Fibroblast of skin of left quadriceps (primary cell): ENCODE data around the gene PHF12.

Experiments
- DNase-seq, 2 experiments: peaks; one replicate each; pipeline ENCODE4 v3.0.0-alpha.2; 2013; ENCODE audit warnings: low read depth in 2 of 2

PHF12 gene

DNA sequence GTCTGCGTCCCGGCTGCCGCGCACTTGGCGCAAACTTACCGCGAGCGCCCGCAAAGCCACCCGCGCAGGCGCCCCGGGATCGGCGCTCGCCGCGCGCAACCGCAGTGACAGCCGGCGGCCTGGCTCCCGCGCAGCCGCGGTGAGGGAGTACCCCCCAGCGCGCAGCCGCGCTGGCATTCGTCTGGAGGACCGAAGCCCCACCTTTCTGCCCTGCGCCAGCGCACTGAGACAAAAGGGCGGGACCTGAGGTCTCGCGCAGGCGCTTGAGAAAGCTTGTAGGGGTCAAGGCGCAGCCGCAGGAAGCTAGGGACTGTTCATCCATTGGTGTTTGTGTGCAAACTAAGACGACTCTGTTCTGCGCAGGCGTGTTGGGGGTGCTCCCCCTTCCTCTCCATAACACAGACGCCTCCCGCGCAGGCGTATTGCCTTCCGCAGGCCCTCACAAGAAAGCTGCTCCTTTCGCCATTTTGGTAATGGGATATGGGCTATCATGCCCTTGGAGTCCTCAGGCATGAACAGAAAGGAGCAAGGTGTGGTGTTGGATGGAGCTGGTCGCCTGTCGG, at the start of gene PHF12:
Gene PHF12 (minus strand): TSS at position 91 of the 563 bp plus-strand sequence. CDS start 558 bp downstream, outside the sequence.
- DNase-seq, result peak; percentile 100

GRCh38 chr17:29000973-29001372, 49.7 kb upstream of the PHF12 start:
- no peak for DNase-seq

- DNase-seq, result no peak
Observed at GRCh38 chr17:28999206-28999605, 47.9 kb upstream of the PHF12 start.

GRCh38 chr17:28997806-28998205, 46.5 kb upstream of the PHF12 start:
- DNase-seq, result no peak

DNA sequence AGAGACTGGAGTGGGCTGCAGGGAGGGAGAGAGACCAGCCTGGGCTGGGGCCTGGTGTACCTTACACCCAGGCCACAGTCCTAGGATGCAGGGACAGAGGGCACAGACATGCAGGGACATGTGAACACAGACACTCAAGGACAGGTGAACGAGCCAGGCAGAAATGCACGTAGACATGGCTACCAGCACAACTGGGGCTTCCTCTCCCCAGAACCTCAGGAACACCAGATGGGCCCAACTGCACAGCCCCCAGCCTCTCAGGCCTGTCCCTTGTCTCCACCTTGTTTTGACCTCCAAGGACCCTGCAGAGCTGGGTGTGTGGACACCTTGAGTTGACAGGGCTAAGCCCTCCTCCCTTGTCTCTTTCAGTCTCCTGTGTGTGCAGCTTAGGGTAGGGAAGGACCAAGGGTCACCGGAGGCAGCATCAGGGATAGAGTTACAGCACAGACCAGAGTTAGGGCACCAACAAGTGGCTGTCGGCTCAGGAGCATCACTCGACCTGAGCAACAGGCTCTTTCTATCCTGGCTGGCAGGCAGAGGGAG, 45.3 kb upstream of the PHF12 start:
- no peak for DNase-seq

GRCh38 chr17:28993645-28994426, 42.5 kb upstream of the PHF12 start:
- no peak for DNase-seq

GRCh38 chr17:28992625-28993600, 41.6 kb upstream of the PHF12 start:
- no peak for DNase-seq

- DNase-seq, result no peak
Observed at GRCh38 chr17:28992185-28992584, 40.9 kb upstream of the PHF12 start.

DNA sequence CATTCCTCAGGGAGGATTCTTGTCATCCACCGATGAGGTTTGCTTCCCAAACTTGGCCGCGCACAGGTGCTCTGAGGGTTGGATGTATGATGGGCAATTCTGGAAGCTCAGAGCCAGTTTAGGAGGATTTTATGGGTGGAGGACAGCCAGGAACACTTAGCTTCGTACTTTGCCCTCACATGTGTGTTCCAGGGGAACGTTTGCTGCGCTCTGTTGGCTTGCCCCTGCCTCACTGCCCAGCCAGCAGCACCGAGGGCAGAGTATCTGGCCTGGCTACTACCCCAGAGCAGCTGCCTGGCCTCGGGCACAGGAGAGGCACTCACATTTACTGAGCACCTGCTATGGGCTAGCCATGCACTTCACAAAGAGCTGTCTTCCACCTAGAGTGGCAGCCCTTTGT, 40.5 kb upstream of the PHF12 start:
- DNase-seq, result no peak

GRCh38 chr17:28989028-28989427, 37.7 kb upstream of the PHF12 start:
- no peak for DNase-seq

- DNase-seq, result no peak
Observed at GRCh38 chr17:28988475-28988874, 37.2 kb upstream of the PHF12 start.

DNA sequence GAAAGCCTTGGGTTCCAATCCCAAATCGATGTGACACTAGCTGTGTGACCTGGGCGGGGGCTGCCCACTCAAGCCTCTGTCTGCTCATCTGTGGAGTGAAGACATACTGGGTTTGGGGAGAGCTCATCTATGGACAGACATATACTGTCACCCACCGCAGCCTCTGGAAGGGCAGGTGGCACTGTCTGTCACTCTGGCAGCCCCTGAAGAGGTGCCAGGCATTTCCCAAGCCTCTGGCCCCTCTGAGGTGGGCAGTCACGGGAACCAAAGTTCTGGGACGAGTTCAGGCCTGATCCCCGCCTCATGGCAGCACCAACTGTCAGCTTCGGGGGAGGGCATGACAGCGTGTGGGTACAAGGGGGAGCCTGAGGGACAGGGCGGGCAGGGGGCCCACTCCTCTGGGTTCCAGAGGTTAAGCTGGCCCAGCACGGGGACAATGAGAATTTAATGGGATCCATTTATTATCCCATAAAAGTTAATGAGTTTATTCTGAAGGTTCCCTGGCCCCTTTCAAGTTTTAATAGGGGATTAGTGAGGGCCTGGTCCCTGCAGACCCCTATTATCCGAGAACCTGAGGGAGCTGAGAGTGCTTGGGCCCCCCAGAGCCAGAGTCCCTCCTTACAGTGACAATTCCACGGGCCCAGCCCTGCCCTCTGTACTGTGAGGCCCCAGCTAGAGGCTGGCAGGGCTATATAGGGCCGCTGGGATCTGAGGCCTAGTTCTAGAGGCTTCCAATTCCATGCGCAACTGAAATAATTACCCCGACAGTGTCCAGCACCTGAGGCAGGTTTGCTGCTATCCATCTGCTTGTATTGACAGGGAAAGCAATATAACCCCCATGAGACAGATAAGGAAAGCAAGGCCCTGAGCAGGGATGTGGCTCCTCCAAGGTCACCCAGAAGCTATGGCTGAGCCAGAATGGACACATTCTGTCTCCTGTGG, 35.7 kb upstream of the PHF12 start:
- DNase-seq, result no peak

DNA sequence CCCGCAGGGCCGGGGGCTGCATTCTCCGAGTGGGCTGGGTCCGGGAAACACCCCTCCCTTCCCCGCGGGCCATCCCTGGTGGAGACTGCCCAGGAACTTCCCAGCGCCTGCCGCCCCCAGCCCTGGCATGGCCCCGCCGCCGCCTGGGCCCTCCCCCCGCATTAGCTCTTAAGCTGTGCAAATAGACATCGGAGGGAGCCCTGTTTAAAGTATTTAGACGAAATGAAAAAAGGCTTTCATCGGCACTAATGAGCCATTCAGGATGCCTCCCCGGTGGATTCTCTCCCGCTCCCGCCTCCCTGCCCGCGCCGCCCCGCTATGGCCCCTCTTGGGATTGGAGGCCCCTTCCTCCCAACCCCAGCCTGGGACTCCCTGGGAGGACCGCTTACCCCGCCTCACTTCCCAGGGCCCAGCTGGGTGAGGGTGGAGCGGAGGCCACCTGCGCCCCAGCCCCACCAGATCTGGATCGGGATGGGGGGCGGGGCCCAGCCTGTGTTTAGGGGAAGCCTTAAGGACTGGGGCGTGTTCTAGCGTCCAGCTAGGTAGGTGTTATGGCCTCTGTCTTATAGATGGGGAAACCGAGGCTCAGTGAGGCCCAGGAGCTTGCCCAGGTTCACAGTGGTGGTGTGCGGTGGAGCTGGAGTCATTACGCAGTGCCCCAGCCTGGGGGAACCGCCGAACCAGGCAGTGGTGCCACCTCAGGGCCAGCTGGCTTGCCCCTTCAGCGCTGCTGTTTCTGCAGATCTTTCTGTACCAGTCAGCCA, 34.8 kb upstream of the PHF12 start:
- no peak for DNase-seq

GRCh38 chr17:28983286-28984230, 32.2 kb upstream of the PHF12 start:
- no peak for DNase-seq

DNA sequence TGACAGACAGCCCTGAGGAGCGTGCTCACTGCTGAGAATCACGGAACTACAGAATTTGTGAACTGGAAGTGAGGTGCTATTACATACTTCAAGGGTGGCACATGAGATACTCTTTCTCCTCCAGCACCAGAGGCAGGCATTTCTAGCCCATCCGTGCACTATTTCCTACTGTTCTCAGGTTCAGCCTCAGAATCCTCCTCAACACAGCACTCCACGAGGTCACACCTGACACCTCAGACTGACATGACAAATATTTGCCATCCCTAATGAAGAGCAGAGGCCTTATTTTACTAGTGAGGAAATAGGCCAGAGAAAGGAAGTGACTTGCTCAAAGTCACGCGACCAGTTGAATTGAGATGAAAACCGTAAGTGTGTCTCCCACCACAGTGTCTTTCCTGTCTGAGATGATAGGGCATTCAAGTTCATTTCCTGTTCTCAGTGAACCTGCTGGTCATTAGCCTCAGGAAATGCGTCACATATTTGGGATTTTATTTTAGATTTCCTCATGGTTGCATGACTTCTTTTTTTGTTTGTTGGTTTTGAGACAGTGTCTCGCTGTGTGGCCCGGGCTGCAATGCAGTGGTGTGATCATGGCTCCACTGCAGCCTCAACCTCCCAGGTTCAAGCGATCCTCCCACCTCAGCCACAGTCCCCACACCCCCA, 30.9 kb upstream of the PHF12 start:
- no peak for DNase-seq

DNA sequence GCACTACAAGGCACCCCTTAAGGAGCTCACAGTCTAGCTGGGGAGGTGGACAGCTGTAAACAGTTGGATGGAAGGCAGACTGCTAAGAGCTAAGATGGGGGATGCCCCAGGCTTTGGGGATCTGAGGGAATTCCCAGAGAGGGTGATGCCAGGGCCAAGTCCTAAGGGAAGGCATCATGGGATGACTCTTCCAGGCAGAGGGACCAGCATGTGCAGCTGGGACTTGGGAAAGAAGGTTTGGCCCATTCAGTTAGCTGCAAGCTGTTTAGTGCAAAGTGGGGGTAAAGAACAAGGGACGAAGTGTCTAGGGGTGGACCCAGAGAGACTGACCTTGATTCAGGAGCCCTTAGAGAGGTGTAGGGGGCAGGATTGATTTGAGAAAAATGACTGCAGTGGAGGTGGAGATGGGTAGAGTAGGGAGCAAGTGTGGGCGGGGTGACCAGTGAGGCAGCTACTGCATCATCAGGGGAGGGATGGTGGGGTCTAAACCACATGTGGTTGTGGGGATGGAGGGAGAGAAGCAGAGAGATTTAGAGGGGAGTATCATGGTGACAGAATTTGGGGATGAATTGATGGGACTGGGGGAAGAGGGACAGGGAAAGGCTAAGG, 27.1 kb upstream of the PHF12 start:
- DNase-seq, result no peak

DNA sequence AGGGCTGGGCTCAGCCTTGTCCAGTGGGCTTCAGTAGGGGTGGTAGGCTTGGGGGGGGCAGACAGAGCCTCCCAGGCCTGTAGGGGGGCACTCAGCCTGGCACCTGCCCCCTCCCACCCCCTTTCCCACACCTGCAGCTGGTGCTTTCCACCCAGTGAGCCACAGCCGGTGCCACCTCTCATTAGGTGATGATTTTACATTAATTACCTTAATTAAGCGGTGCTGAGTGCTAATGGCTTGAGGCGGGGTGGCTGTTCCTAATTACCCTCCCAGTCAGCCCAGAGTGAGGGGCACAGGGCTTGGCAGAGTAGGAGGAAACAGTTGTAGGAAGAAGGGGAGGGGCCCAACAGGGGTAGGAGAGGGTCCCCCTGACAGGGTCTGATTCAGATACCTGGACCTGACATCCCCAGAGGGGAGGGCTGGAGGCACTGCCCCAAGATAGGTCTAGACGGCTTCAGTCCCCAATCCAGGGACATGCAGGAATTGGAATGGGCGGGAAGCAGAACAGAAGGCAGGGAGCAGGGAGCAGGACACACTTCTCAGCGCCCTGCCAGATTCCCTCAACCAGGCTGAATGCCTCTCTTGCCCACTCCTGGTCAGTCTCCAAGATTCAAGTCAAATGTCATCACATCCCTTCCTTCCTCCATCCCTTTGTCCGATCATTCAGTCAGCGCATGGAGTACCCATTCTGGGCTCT, 26.5 kb upstream of the PHF12 start:
- no peak for DNase-seq
